Small intestine (tissue), 7 donors: Measurements from ENCODE around the gene CCDC30. TPM values are rescaled to one million over a fixed set of nuclear protein-coding genes. Genes with fewer than 3 reads are reported as not detected.
"Not testable (repeated sequence)": the region's sequence is repeated elsewhere in the genome, so short reads cannot be mapped to it uniquely, and the experiment has no call there.

ENCODE experiments used
- DNase-seq, 2 donors: peaks; one replicate each; pipeline versions ENCODE4 v3.0.0 to v3.0.0-alpha.2; 2013
- FAIRE-seq: peaks from 2 replicates; lab custom pipeline; 2012; peaks lifted over from hg19 to GRCh38; lab: Jason Lieb, UNC
- H3K27ac ChIP-seq, 3 donors: one replicate each; pipeline ENCODE4 v1.5.1; 2013; ENCODE audit warnings: low read length in 2 of 3, mild to moderate bottlenecking in 2 of 3, control low read depth in 1 of 3, inconsistent platforms in 1 of 3, low read depth in 1 of 3, moderate library complexity in 1 of 3
- H3K27me3 ChIP-seq, 3 donors: one replicate each; pipeline ENCODE4 v1.6.1; 2013; ENCODE audit warnings: low read length in 3 of 3, inconsistent platforms in 1 of 3; ENCODE audit not compliant: control insufficient read depth in 3 of 3, insufficient read depth in 3 of 3
- H3K36me3 ChIP-seq, 3 donors: one replicate each; pipeline ENCODE4 v1.6.1; 2013; ENCODE audit warnings: low read length in 3 of 3, inconsistent platforms in 1 of 3, low read depth in 1 of 3, mild to moderate bottlenecking in 1 of 3, moderate library complexity in 1 of 3; ENCODE audit not compliant: control insufficient read depth in 3 of 3, insufficient read depth in 2 of 3
- H3K4me1 ChIP-seq, 3 donors: one replicate each; pipeline ENCODE4 v1.6.1; 2013; ENCODE audit warnings: low read length in 2 of 3, inconsistent platforms in 1 of 3, low read depth in 1 of 3, mild to moderate bottlenecking in 1 of 3, moderate library complexity in 1 of 3; ENCODE audit not compliant: control insufficient read depth in 3 of 3, insufficient read depth in 2 of 3
- H3K4me3 ChIP-seq, 3 donors: one replicate each; pipeline ENCODE4 v1.5.1; 2013; ENCODE audit warnings: low read length in 3 of 3, control low read depth in 1 of 3, inconsistent platforms in 1 of 3, low read depth in 1 of 3, mild to moderate bottlenecking in 1 of 3, moderate library complexity in 1 of 3
- H3K9me3 ChIP-seq, 2 donors: one replicate each; pipeline ENCODE4 v1.6.1; 2013; ENCODE audit warnings: low read depth in 1 of 2, low read length in 1 of 2; ENCODE audit not compliant: control insufficient read depth in 2 of 2, insufficient read depth in 1 of 2
- WGBS, 3 donors: extraction: QIAGEN DNeasy Blood & Tissue Kit; methylation state at CpG; one replicate each; pipeline ENCODE4 v1.1.7; 2013; 5-methylcytosine and 5-hydroxymethylcytosine counted together
- polyA plus RNA-seq, 4 donors: library from polyadenylated mRNA; stranded (reverse) in 3 of 4; unstranded in 1 of 4; fragments of 200-250 nt in 3 of 4; fragments of 120-200 nt in 1 of 4; gene quantifications; one replicate each; pipeline versions ENCODE4 v1.2.1 to v1.2.3, GENCODE V29; 2013
- donor health status: healthy with polysubstance abuse.
- donor health status: control.
- donor health status: control.
- donor health status: Bipolar disorder and iron deficiency.
- donor health status: healthy.

The CCDC30 gene
- polyA plus RNA-seq, 4 donors, result 0.67 to 4.4 (median 0.84) TPM

DNA sequence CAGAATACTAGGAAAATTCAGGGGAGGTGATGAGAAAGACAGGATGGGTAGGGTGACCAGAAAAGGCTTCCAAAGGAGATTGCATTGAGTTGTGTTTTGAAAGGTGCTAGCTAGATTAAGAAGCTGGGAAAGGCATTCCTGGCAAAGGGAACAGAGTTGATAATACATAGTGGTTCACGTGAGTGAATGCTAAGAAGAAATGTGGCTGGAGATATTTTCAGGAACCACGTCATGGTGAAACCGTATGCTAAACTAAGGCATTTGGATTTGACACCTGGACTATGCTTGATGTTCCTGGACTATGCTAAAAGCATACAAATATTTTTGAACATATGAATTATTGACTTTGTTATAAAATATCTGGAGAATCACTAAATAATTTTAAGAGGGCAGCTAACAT lies 14.7 kb downstream of the CCDC30 start:
- H3K9me3 ChIP-seq, result no peaks in the 10 kb centered on the region
- 87 to 92% (median 89%) methylated on average over 3 of the region's 3 CpGs for WGBS, 3 donors
- DNase-seq, result no peak

DNA sequence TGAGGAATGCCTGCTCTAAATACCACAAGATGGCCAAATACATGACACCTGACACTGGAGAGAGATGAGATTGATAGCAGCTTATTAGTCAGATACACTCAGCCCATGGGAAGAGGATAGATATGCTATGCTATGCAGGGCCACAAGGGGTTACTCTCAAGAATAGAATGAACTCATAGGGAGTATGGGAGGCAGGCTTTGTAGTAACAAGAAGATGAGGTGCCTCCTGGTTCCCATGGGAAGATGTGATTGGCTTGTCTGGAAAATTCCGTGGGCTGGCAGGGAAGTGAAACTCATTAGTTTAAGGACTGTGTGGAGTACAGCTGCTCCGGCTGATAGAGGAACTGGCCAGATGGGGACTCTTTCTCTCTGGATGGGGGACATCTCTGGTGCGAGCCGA lies 16.5 kb downstream of the CCDC30 start:
- DNase-seq (no peak), FAIRE-seq (no peak)
- 65 to 73% (median 66%) methylated on average over 4 of the region's 4 CpGs for WGBS, 3 donors
- Histone ChIP-seq H3K27ac (no peak overlapping the region), H3K4me3 (no peak overlapping the region), H3K9me3 (no peaks in the 10 kb centered on the region), H3K4me1 (no peaks in the 10 kb centered on the region), H3K27me3 (no peaks in the 10 kb centered on the region), H3K36me3 (peaks cover 0 to 9% (median 0%) of the 10 kb centered on the region in 3 donors)

More for the DNA sequence above, 14.7 kb downstream of the CCDC30 start:
- no peaks in the 10 kb centered on the region for H3K27me3 ChIP-seq
- H3K4me3 ChIP-seq, result no peak overlapping the region
- no peak overlapping the region for H3K27ac ChIP-seq
- FAIRE-seq, result no peak
- H3K4me1 ChIP-seq, result no peaks in the 10 kb centered on the region
- peaks cover 0 to 9% (median 0%) of the 10 kb centered on the region in 3 donors for H3K36me3 ChIP-seq

DNA sequence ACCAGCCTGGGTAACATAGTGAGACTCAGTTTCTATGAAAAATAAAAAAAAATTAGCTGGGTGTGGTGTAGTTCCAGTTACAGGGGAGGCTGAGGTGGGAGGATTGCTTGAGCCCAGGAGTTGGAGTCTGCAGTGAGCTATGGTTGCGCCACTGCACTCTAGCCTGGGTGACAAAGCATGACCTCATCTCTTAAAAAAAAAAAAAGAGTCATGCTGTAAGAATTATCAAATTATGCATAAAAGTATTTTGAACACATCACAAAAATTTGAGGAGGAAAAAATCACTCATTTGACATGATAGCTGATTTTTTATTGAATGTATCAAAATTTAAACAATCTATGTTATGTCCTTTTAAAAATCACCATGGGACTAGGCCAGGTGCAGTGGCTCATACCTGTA lies 17.8 kb downstream of the CCDC30 start:
- H3K4me3 ChIP-seq, result no peak overlapping the region
- no peaks in the 10 kb centered on the region for H3K27me3 ChIP-seq
- no peaks in the 10 kb centered on the region for H3K9me3 ChIP-seq
- H3K4me1 ChIP-seq, result no peaks in the 10 kb centered on the region
- no peak for DNase-seq
- WGBS, 3 donors, result 96 to 100% (median 97%) methylated on average over 1 of the region's 1 CpG
- H3K27ac ChIP-seq, result no peak overlapping the region
- FAIRE-seq, result no peak
- peaks cover 0 to 9% (median 0%) of the 10 kb centered on the region in 3 donors for H3K36me3 ChIP-seq

DNA sequence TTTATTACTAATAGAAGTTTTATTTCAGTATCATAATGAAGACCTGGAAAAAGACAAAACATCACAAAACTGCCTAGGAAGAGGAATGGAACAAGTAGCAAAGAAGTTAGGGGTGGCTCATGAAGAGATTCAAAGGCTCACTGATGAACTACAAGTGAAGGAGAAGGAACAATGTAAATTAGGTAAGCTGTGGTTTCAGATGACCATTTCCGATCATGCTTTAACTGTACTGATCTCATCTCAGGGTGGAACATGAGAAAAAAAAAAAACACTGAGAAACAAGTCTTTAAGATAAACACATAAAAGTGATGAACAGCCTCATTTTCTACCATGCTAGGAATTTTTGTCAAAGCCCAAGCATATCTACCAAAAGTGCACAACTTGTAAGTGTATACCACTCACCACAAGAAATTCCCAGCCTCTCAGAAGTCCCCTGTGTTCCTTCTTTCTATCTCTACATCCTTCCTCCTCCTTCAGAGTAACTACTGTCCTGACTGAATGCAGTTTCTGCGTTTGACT lies 19.6 kb downstream of the CCDC30 start:
- H3K27me3 ChIP-seq, result no peaks in the 10 kb centered on the region
- no peaks in the 10 kb centered on the region for H3K9me3 ChIP-seq
- no peak overlapping the region for H3K4me3 ChIP-seq
- no peak overlapping the region for H3K27ac ChIP-seq
- DNase-seq (no peak), FAIRE-seq (no peak)
- H3K36me3 ChIP-seq, result peaks cover 0 to 9% (median 0%) of the 10 kb centered on the region in 3 donors
- H3K4me1 ChIP-seq, result no peaks in the 10 kb centered on the region
- 86 to 88% (median 87%) methylated on average over 2 of the region's 2 CpGs for WGBS, 3 donors

DNA sequence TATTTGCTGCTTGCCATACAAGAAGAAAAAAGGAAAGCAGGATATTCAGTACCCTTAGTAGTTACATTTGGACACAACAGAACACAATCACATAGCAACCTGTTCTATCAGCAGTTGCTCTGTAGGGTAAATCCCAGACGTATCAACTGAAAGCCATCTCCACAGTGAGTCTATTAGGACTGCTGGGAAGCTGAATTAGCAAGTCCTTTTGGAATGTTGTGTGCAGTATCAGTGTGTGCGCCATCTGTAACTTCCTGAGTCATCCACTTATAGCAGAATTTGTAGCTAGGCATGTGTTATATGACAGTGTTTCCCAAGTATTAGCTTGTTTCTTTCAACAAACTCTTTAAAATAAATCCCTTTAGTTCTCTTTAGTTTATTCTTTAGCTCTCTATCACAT lies 21.3 kb downstream of the CCDC30 start:
- H3K4me3 ChIP-seq, result no peak overlapping the region
- 84 to 91% (median 86%) methylated on average over 2 of the region's 2 CpGs for WGBS, 3 donors
- H3K4me1 ChIP-seq, result no peaks in the 10 kb centered on the region
- H3K27me3 ChIP-seq, result no peaks in the 10 kb centered on the region
- no peaks in the 10 kb centered on the region for H3K9me3 ChIP-seq
- FAIRE-seq (no peak), DNase-seq (no peak)
- H3K36me3 ChIP-seq, result peaks cover 0 to 9% (median 0%) of the 10 kb centered on the region in 3 donors
- H3K27ac ChIP-seq, result no peak overlapping the region

DNA sequence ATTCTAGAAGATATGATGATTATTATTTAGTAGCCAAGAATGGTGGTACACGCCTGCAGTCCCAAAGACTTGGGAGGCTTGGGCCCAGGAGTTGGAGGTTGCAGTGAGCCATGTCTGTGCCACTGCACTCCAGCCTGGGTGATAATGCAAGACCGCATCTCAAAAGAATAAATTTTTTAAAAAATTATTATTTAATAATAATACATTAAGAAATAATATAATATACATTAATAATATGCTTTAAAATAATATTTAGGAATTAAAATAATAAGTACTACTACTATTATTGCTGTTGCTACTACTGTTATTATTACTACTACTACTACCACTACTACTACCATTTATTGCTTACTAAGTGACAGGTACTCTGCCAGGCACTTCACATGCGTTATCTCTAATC lies 27.2 kb downstream of the CCDC30 start:
- 98% methylated on average over 3 of the region's 3 CpGs for WGBS, 3 donors
- Histone ChIP-seq H3K27ac (no peak overlapping the region), H3K27me3 (no peaks in the 10 kb centered on the region), H3K4me1 (no peaks in the 10 kb centered on the region), H3K36me3 (no peaks in the 10 kb centered on the region), H3K4me3 (no peak overlapping the region), H3K9me3 (peaks cover 0 to 6% of the 10 kb centered on the region in 2 donors)
- DNase-seq (no peak), FAIRE-seq (no peak)

DNA sequence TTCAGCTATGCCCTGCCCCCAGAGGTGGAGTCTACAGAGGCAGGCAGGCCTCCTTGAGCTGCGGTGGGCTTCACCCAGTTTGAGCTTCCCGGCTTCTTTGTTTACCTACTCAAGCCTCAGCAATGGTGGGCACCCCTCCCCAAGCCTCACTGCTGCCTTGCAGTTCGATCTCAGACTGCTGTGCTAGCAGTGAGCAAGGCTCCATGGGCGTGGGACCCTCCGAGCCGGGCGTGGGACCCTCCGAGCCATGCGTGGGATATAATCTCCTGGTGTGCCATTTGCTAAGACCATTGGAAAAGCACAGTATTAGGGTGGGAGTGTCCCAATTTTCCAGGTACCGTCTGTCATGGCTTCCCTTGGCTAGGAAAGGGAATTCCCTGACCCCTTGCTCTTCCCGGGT lies 38.9 kb downstream of the CCDC30 start:
- WGBS, 3 donors, result 84 to 91% (median 88%) methylated on average over 10 to 11 of the region's 11 CpGs
- not testable (repeated sequence) for H3K27ac ChIP-seq, H3K27me3 ChIP-seq, H3K4me1 ChIP-seq, H3K4me3 ChIP-seq, H3K36me3 ChIP-seq, DNase-seq, FAIRE-seq
- H3K9me3 ChIP-seq, result peaks cover 0 to 29% of the 10 kb centered on the region in 2 donors

DNA sequence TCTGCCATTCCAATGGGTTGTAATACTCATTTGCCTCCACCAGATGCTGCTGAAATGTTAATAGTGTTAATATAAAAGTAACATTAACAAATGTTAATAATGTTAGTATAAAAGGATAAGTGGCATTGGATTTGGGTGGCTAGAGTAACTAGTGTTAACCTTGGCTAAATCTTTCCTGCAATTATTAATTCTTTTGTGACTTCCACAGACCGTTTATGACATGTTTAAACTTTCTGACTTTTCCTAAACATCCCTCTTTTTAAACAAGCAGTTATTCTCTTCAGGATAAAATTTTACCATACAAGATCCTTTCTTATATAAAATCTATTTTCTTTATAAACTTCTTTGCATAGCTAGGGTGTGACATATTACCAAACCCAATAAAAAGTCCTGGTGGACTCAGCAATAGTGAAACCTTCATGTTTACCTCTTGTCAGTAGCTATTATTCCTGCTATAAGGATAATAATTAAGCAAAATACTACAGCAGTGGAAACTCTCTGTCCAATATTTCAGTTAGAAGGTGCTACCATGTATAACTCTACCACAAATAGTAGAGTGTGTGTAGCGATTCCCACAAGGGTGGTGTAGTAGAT lies 41.5 kb downstream of the CCDC30 start:
- H3K36me3 ChIP-seq, result peaks cover 0 to 3% (median 2%) of the 10 kb centered on the region in 3 donors
- H3K9me3 ChIP-seq, result peaks cover 0 to 41% of the 10 kb centered on the region in 2 donors

More for the DNA sequence above, 41.5 kb downstream of the CCDC30 start:
- no peak for DNase-seq
- Histone ChIP-seq H3K27me3 (no peaks in the 10 kb centered on the region), H3K4me3 (no peak overlapping the region), H3K4me1 (no peaks in the 10 kb centered on the region), H3K27ac (no peak overlapping the region)
- WGBS, 3 donors, result 88 to 95% (median 90%) methylated on average over 2 of the region's 2 CpGs
- no peak for FAIRE-seq
